ENCODE results near the gene RAD9B.
"Not testable (repeated sequence)": the region's sequence is repeated elsewhere in the genome, so short reads cannot be mapped to it uniquely, and the experiment has no call there.

RAD9B gene

DNA sequence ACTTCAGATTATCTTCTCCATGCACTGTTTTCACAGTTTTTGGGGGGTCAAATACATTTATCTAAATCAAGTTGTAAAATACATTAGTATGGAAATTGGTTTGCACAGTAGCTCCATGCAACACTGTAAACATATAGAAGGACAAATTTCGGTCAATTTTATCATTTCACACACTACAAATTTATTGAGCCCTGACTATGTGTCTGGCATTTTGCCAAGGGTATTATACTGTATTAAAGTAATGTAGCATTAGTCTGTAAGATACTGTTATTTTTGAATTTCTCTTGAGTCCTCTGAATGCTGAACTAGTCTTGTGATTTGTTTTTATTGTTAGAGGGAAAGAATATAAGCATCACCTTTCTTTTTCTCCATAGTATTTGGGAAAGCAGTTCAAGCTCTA, 1.3 kb downstream of the RAD9B start:
- H3K36me3 ChIP-seq (ENCODE audit: control insufficient read depth in 4 of 4, insufficient read depth in 4 of 4, low read length in 3 of 4): peaks cover 0 to 2% (median 0%) of the 10 kb centered on the region in 4 experiments
- no peak for DNase-seq
- no peaks in the 10 kb centered on the region for H3K27me3 ChIP-seq (replicated peaks in 2 of 5; ENCODE audit: control insufficient read depth in 4 of 5, insufficient read depth in 5 of 5, low read length in 4 of 5)
- H3K4me1 ChIP-seq (ENCODE audit: control extremely low read depth in 1 of 4, control insufficient read depth in 4 of 4, insufficient read depth in 4 of 4, low read length in 3 of 4): peaks cover 14 to 34% (median 28%) of the 10 kb centered on the region in 4 experiments
- no peak overlapping the region for H3K27ac ChIP-seq (ENCODE audit: insufficient read depth in 1 of 2, low read depth in 1 of 2, low read length in 2 of 2, poor library complexity in 1 of 2, severe bottlenecking in 2 of 2)
- CTCF ChIA-PET: interaction anchor here (0.9 to 1.0 kb wide), 3 partner anchors 36 to 54 kb away, joined by 3 read pairs; partner anchors contain the start of gene ARPC3
- WGBS (ENCODE audit: insufficient coverage): no CpG with 5 or more reads among the region's 1 CpG
- POLR2A ChIA-PET: interaction anchor here (0.5 to 0.6 kb wide), 2 partner anchors 23 to 25 kb away, joined by 4 read pairs; no protein-coding TSS in a partner anchor
- H3K9me3 ChIP-seq (ENCODE audit: control extremely low read depth in 1 of 5, control insufficient read depth in 4 of 5, insufficient read depth in 2 of 5, low read depth in 1 of 5, low read length in 4 of 5): no peaks in the 10 kb centered on the region
- no peak overlapping the region for H3K4me3 ChIP-seq (ENCODE audit: control insufficient read depth in 1 of 7, extremely low read depth in 1 of 7, insufficient read depth in 4 of 7, low read depth in 2 of 7, low read length in 6 of 7)

DNA sequence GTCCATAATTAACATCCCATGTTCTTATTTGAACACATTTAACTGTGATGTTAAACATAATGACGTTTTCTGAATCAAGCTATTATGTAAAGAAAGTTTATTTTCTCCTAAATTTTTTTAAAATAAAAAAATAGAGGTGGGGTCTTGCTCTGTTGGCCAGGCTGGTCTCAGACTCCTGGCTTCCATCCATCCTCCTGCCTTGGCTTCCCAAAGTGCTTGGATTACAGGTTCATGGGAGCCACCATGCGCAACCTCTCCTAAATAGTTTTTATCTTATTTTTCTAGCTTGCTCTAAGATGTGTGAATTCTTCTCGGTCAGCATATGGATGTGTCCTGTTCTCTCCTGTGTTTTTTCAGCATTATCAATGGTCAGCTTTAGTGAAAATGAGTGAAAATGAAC, 3.2 kb downstream of the RAD9B start:
- no peaks in the 10 kb centered on the region for H3K9me3 ChIP-seq (ENCODE audit: control extremely low read depth in 1 of 5, control insufficient read depth in 4 of 5, insufficient read depth in 2 of 5, low read depth in 1 of 5, low read length in 4 of 5)
- ChIA-PET CTCF (interaction anchor here (0.6 to 1.7 kb wide), 3 partner anchors 22 to 97 kb away, joined by 3 to 8 read pairs (median 3); no protein-coding TSS in a partner anchor), POLR2A (no interaction called here)
- no peak overlapping the region for H3K4me3 ChIP-seq (ENCODE audit: control insufficient read depth in 1 of 7, extremely low read depth in 1 of 7, insufficient read depth in 4 of 7, low read depth in 2 of 7, low read length in 6 of 7)
- H3K27me3 ChIP-seq (replicated peaks in 2 of 5; ENCODE audit: control insufficient read depth in 4 of 5, insufficient read depth in 5 of 5, low read length in 4 of 5): no peaks in the 10 kb centered on the region
- WGBS (ENCODE audit: insufficient coverage): no CpG with 5 or more reads among the region's 3 CpGs
- H3K36me3 ChIP-seq (ENCODE audit: control insufficient read depth in 4 of 4, insufficient read depth in 4 of 4, low read length in 3 of 4): no peaks in the 10 kb centered on the region
- DNase-seq: no peak
- peaks cover 5 to 19% (median 15%) of the 10 kb centered on the region in 4 experiments for H3K4me1 ChIP-seq (ENCODE audit: control extremely low read depth in 1 of 4, control insufficient read depth in 4 of 4, insufficient read depth in 4 of 4, low read length in 3 of 4)
- H3K27ac ChIP-seq (ENCODE audit: insufficient read depth in 1 of 2, low read depth in 1 of 2, low read length in 2 of 2, poor library complexity in 1 of 2, severe bottlenecking in 2 of 2): no peak overlapping the region

DNA sequence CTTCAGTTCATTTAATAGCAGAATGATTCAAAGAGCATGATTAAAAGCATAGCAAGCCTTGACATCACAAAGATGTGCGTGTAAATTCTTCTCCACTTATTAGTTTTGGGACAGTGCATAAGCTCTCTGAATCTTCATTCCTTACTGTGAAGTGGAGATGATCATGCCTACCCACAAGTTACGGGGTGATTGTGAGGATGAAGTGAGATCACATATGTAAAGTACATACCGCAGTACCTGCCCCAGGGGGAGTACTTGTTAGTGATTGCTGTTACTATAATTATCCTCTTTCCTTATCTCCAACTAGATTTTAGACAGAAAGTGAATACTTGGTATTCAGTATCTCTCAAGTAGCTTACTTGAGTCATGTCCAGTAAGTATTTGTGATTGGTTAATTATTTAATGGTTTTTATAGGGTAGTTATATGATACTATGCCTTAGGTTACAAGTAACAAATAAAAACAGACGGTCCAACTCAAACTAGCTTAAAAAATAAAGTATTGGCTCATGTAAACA, 6.0 kb downstream of the RAD9B start:
- Histone ChIP-seq H3K36me3 (ENCODE audit: control insufficient read depth in 4 of 4, insufficient read depth in 4 of 4, low read length in 3 of 4) (no peaks in the 10 kb centered on the region), H3K9me3 (ENCODE audit: control extremely low read depth in 1 of 5, control insufficient read depth in 4 of 5, insufficient read depth in 2 of 5, low read depth in 1 of 5, low read length in 4 of 5) (no peaks in the 10 kb centered on the region), H3K27me3 (replicated peaks in 2 of 5; ENCODE audit: control insufficient read depth in 4 of 5, insufficient read depth in 5 of 5, low read length in 4 of 5) (no peaks in the 10 kb centered on the region), H3K4me3 (ENCODE audit: control insufficient read depth in 1 of 7, extremely low read depth in 1 of 7, insufficient read depth in 4 of 7, low read depth in 2 of 7, low read length in 6 of 7) (no peak overlapping the region), H3K27ac (ENCODE audit: insufficient read depth in 1 of 2, low read depth in 1 of 2, low read length in 2 of 2, poor library complexity in 1 of 2, severe bottlenecking in 2 of 2) (no peak overlapping the region), H3K4me1 (ENCODE audit: control extremely low read depth in 1 of 4, control insufficient read depth in 4 of 4, insufficient read depth in 4 of 4, low read length in 3 of 4) (no peaks in the 10 kb centered on the region)
- POLR2A ChIA-PET: no interaction called here
- CTCF ChIA-PET: interaction anchor here (0.6 to 12.3 kb wide), 5 partner anchors 16 to 322 kb away, joined by 3 to 125 read pairs (median 3); partner anchors contain the start of gene ARPC3
- 100% methylated on average over 1 of the region's 4 CpGs for WGBS (ENCODE audit: insufficient coverage)
- DNase-seq: no peak

DNA sequence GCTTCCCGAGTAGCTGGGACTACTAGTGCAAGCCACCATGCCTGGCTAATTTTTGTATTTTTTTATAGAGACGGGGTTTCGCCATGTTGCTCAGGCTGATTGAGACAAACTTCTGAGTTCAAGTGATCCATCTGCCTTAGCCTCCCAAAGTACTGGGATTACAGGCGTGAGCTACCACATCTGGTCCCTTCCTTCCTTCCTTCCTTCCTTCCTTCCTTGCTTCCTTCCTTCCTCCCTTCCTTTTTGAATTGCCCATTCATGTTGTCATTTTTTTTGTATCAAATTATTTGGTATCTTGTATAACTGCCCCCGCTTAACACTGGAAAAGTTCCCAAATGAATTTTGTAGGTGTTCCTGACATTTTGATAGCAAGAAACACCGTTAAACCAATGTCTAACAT, 11.7 kb downstream of the RAD9B start:
- no peaks in the 10 kb centered on the region for H3K9me3 ChIP-seq (ENCODE audit: control extremely low read depth in 1 of 5, control insufficient read depth in 4 of 5, insufficient read depth in 2 of 5, low read depth in 1 of 5, low read length in 4 of 5)
- no peaks in the 10 kb centered on the region for H3K36me3 ChIP-seq (ENCODE audit: control insufficient read depth in 4 of 4, insufficient read depth in 4 of 4, low read length in 3 of 4)
- POLR2A ChIA-PET: interaction anchor here (0.6 kb wide), 1 partner anchor 90 kb away, joined by 3 read pairs; no protein-coding TSS in a partner anchor
- DNase-seq: no peak
- H3K4me3 ChIP-seq (ENCODE audit: control insufficient read depth in 1 of 7, extremely low read depth in 1 of 7, insufficient read depth in 4 of 7, low read depth in 2 of 7, low read length in 6 of 7): no peak overlapping the region
- 67% methylated on average over 3 of the region's 6 CpGs for WGBS (ENCODE audit: insufficient coverage)
- CTCF ChIA-PET: interaction anchor here (0.6 to 12.3 kb wide), 11 partner anchors 12 to 314 kb away, joined by 3 to 125 read pairs (median 6); partner anchors contain the start of gene ARPC3
- H3K27me3 ChIP-seq (replicated peaks in 2 of 5; ENCODE audit: control insufficient read depth in 4 of 5, insufficient read depth in 5 of 5, low read length in 4 of 5): no peaks in the 10 kb centered on the region
- H3K27ac ChIP-seq (ENCODE audit: insufficient read depth in 1 of 2, low read depth in 1 of 2, low read length in 2 of 2, poor library complexity in 1 of 2, severe bottlenecking in 2 of 2): no peak overlapping the region
- H3K4me1 ChIP-seq (ENCODE audit: control extremely low read depth in 1 of 4, control insufficient read depth in 4 of 4, insufficient read depth in 4 of 4, low read length in 3 of 4): no peaks in the 10 kb centered on the region

DNA sequence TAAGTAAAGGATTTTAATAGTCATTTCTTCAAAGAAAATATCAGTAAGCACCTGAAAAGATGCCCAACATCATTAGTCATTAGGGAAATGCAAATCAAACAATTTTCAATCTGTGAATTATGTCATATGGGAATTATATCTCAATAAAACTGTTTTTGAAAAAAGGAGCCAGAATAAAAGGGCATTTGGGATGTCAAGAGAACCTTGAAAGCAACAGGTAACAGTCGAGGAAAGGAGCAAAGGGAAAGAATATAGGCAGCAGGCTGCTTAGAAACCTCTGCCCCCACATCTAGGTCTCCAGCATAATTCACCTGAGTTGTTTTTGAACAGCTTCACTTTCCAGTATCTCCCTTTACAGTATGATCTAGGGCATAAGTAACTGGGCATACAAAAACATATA, 12.2 kb downstream of the RAD9B start:
- H3K4me1 ChIP-seq (ENCODE audit: control extremely low read depth in 1 of 4, control insufficient read depth in 4 of 4, insufficient read depth in 4 of 4, low read length in 3 of 4): no peaks in the 10 kb centered on the region
- CTCF ChIA-PET: interaction anchor here (1.4 to 12.3 kb wide), 6 partner anchors 12 to 313 kb away, joined by 3 to 125 read pairs (median 7); no protein-coding TSS in a partner anchor
- H3K36me3 ChIP-seq (ENCODE audit: control insufficient read depth in 4 of 4, insufficient read depth in 4 of 4, low read length in 3 of 4): no peaks in the 10 kb centered on the region
- no peak overlapping the region for H3K4me3 ChIP-seq (ENCODE audit: control insufficient read depth in 1 of 7, extremely low read depth in 1 of 7, insufficient read depth in 4 of 7, low read depth in 2 of 7, low read length in 6 of 7)
- no peak overlapping the region for H3K27ac ChIP-seq (ENCODE audit: insufficient read depth in 1 of 2, low read depth in 1 of 2, low read length in 2 of 2, poor library complexity in 1 of 2, severe bottlenecking in 2 of 2)
- 100% methylated on average over 1 of the region's 1 CpG for WGBS (ENCODE audit: insufficient coverage)
- DNase-seq: no peak
- H3K27me3 ChIP-seq (replicated peaks in 2 of 5; ENCODE audit: control insufficient read depth in 4 of 5, insufficient read depth in 5 of 5, low read length in 4 of 5): no peaks in the 10 kb centered on the region
- H3K9me3 ChIP-seq (ENCODE audit: control extremely low read depth in 1 of 5, control insufficient read depth in 4 of 5, insufficient read depth in 2 of 5, low read depth in 1 of 5, low read length in 4 of 5): no peaks in the 10 kb centered on the region
- POLR2A ChIA-PET: no interaction called here

DNA sequence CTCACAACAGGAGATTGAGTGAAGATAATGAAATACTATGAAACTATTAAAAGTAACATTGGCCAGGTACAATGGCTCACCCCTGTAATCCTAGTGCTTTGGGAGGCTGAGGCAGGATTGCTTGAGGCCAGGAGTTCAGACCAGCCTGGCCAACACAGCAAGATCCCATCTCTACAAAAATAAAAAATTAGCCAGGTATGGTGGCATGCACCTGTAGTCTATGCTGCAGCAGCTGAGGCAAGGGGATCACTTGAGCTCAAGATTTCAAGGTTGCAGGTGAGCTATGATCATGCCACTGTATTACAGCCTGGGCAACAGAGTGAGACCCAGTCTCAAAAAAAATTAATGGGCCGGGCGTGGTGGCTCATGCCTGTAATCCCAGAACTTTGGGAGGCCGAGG, 14.9 kb downstream of the RAD9B start:
- H3K4me1 ChIP-seq (ENCODE audit: control extremely low read depth in 1 of 4, control insufficient read depth in 4 of 4, insufficient read depth in 4 of 4, low read length in 3 of 4): no peaks in the 10 kb centered on the region
- 91% methylated on average over 3 of the region's 3 CpGs for WGBS (ENCODE audit: insufficient coverage)
- H3K27me3 ChIP-seq (replicated peaks in 2 of 5; ENCODE audit: control insufficient read depth in 4 of 5, insufficient read depth in 5 of 5, low read length in 4 of 5): no peaks in the 10 kb centered on the region
- no peaks in the 10 kb centered on the region for H3K9me3 ChIP-seq (ENCODE audit: control extremely low read depth in 1 of 5, control insufficient read depth in 4 of 5, insufficient read depth in 2 of 5, low read depth in 1 of 5, low read length in 4 of 5)
- ChIA-PET CTCF (interaction anchor here (1.9 to 12.3 kb wide), 3 partner anchors 11 to 85 kb away, joined by 6 to 125 read pairs (median 7); no protein-coding TSS in a partner anchor), POLR2A (no interaction called here)
- DNase-seq: no peak
- H3K27ac ChIP-seq (ENCODE audit: insufficient read depth in 1 of 2, low read depth in 1 of 2, low read length in 2 of 2, poor library complexity in 1 of 2, severe bottlenecking in 2 of 2): no peak overlapping the region
- H3K4me3 ChIP-seq (ENCODE audit: control insufficient read depth in 1 of 7, extremely low read depth in 1 of 7, insufficient read depth in 4 of 7, low read depth in 2 of 7, low read length in 6 of 7): no peak overlapping the region
- H3K36me3 ChIP-seq (ENCODE audit: control insufficient read depth in 4 of 4, insufficient read depth in 4 of 4, low read length in 3 of 4): no peaks in the 10 kb centered on the region

DNA sequence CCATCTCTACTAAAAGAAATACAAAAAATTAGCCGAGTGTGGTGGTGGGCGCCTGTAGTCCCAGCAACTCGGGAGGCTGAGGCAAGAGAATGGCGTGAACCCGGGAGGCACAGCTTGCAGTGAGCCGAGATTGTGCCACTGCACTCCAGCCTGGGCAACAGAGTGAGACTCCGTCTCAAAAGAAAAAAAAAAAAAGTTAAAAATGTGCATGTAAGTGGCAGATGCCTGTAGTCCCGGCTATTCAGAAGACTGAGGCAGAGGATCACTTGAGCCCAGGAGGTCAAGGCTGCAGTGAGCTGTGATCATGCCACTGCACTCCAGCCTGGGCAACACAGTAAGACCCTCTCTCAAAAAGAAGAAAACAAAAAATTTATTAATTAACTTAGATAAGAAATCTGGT, 15.9 kb downstream of the RAD9B start:
- DNase-seq; H3K27me3 ChIP-seq (replicated peaks in 2 of 5; ENCODE audit: control insufficient read depth in 4 of 5, insufficient read depth in 5 of 5, low read length in 4 of 5); H3K36me3 ChIP-seq (ENCODE audit: control insufficient read depth in 4 of 4, insufficient read depth in 4 of 4, low read length in 3 of 4); H3K4me3 ChIP-seq (ENCODE audit: control insufficient read depth in 1 of 7, extremely low read depth in 1 of 7, insufficient read depth in 4 of 7, low read depth in 2 of 7, low read length in 6 of 7); H3K4me1 ChIP-seq (ENCODE audit: control extremely low read depth in 1 of 4, control insufficient read depth in 4 of 4, insufficient read depth in 4 of 4, low read length in 3 of 4); POLR2A ChIA-PET; H3K27ac ChIP-seq (ENCODE audit: insufficient read depth in 1 of 2, low read depth in 1 of 2, low read length in 2 of 2, poor library complexity in 1 of 2, severe bottlenecking in 2 of 2); H3K9me3 ChIP-seq (ENCODE audit: control extremely low read depth in 1 of 5, control insufficient read depth in 4 of 5, insufficient read depth in 2 of 5, low read depth in 1 of 5, low read length in 4 of 5): not testable (repeated sequence)
- CTCF ChIA-PET: interaction anchor here (1.5 to 12.3 kb wide), 3 partner anchors 10 to 84 kb away, joined by 3 to 125 read pairs (median 7); no protein-coding TSS in a partner anchor
- 100% methylated on average over 2 of the region's 8 CpGs for WGBS (ENCODE audit: insufficient coverage)

All from common myeloid progenitor, CD34-positive (primary cell).